Measurements from ENCODE around the gene VRK2. TPM values are rescaled to one million over a fixed set of nuclear protein-coding genes. Genes with fewer than 3 reads are reported as not detected.

Gene VRK2
- polyA plus RNA-seq, 1 donor from 2014 or later, result 0.45 TPM

- Histone ChIP-seq H4K20me1 (ENCODE audit: insufficient read depth) (no peaks in the 10 kb centered on the region), H3K4me2 (ENCODE audit: low read length) (no peak overlapping the region), H3K4me3 (ENCODE audit: low read length) (no peak overlapping the region), H3F3A (ENCODE audit: insufficient read depth, low read length, poor library complexity, severe bottlenecking) (no peaks in the 10 kb centered on the region), H3K36me3 (ENCODE audit: insufficient read depth, low read length) (no peaks in the 10 kb centered on the region), H3K27ac (ENCODE audit: low read length) (no peak overlapping the region), H2AFZ (ENCODE audit: low read depth, low read length) (no peak overlapping the region), H3K9me2 (ENCODE audit: insufficient read depth, low read length) (no peaks in the 10 kb centered on the region), H3K9me3 (ENCODE audit: low read length) (no peaks in the 10 kb centered on the region), H3K27me3 (ENCODE audit: insufficient read depth, low read depth, low read length) (no peaks in the 10 kb centered on the region), H3K79me2 (replicated peaks; ENCODE audit: insufficient read depth, low read length) (no peaks in the 10 kb centered on the region), H3K9ac (ENCODE audit: low read length) (no peak overlapping the region)
- TF ChIP-seq POLR2AphosphoS5 (IDR thresholded peaks at IDR 0.05), result no peak
- no peak for TF ChIP-seq EZH2 (IDR thresholded peaks at IDR 0.05; ENCODE audit: borderline replicate concordance, insufficient read depth, low read length, poor library complexity, severe bottlenecking)
- TF ChIP-seq SMC3 (conservative IDR thresholded peaks at IDR 0.05; ENCODE audit: poor library complexity), result no peak
- no peak for TF ChIP-seq CTCF (IDR thresholded peaks at IDR 0.05; ENCODE audit: poor library complexity, severe bottlenecking)
- no peak for TF ChIP-seq RAD21 (conservative IDR thresholded peaks at IDR 0.05)
- no peak for TF ChIP-seq TAF1 (IDR thresholded peaks at IDR 0.05; ENCODE audit: low read depth)
- TF ChIP-seq MXI1 (conservative IDR thresholded peaks at IDR 0.05; ENCODE audit: poor library complexity, severe bottlenecking), result no peak
- TF ChIP-seq EP300 (conservative IDR thresholded peaks at IDR 0.05; ENCODE audit: poor library complexity, severe bottlenecking), result no peak
- no peak for TF ChIP-seq REST (IDR thresholded peaks at IDR 0.05; ENCODE audit: borderline replicate concordance)
Observed at GRCh38 chr2:58010599-58010998, 36.0 kb upstream of the VRK2 start.

GRCh38 chr2:58019229-58019628 is 27.4 kb upstream of the VRK2 start:
- H2AFZ ChIP-seq (ENCODE audit: low read depth, low read length), result no peak overlapping the region
- no peak overlapping the region for H3K4me2 ChIP-seq (ENCODE audit: low read length)
- H3K9ac ChIP-seq (ENCODE audit: low read length), result no peak overlapping the region
- H4K20me1 ChIP-seq (ENCODE audit: insufficient read depth), result no peaks in the 10 kb centered on the region
- H3K27ac ChIP-seq (ENCODE audit: low read length), result no peak overlapping the region
- no peak overlapping the region for H3K4me3 ChIP-seq (ENCODE audit: low read length)
- TF ChIP-seq MXI1 (conservative IDR thresholded peaks at IDR 0.05; ENCODE audit: poor library complexity, severe bottlenecking) (no peak), SMC3 (conservative IDR thresholded peaks at IDR 0.05; ENCODE audit: poor library complexity) (no peak)
- H3K36me3 ChIP-seq (ENCODE audit: insufficient read depth, low read length), result no peaks in the 10 kb centered on the region
- no peaks in the 10 kb centered on the region for H3K79me2 ChIP-seq (replicated peaks; ENCODE audit: insufficient read depth, low read length)
- no peaks in the 10 kb centered on the region for H3K9me3 ChIP-seq (ENCODE audit: low read length)
- no peaks in the 10 kb centered on the region for H3K9me2 ChIP-seq (ENCODE audit: insufficient read depth, low read length)
- H3F3A ChIP-seq (ENCODE audit: insufficient read depth, low read length, poor library complexity, severe bottlenecking), result no peaks in the 10 kb centered on the region
- no peaks in the 10 kb centered on the region for H3K27me3 ChIP-seq (ENCODE audit: insufficient read depth, low read depth, low read length)
